GM12878 (cell line): ENCODE data around the gene CAMK2G.

Experiments
- CREM ChIP-seq: IDR thresholded peaks from 2 replicates; pipeline ENCODE4 v1.6.1; 2014; ENCODE audit warnings: antibody characterized with exemption, low read depth
- EGR1 ChIP-seq, 2 experiments: IDR thresholded peaks; 1 replicate in 1 of 2; 2 replicates in 1 of 2; pipeline ENCODE4 v1.6.1; 2011 to 2012; ENCODE audit warnings: low read depth in 2 of 2, low read length in 2 of 2, borderline replicate concordance in 1 of 2, mild to moderate bottlenecking in 1 of 2, moderate library complexity in 1 of 2
- EZH2 ChIP-seq: IDR thresholded peaks from 2 replicates; pipeline ENCODE4 v1.6.1; 2012; ENCODE audit warnings: low read depth, mild to moderate bottlenecking, control low read depth, inconsistent platforms, low read length, borderline replicate concordance; ENCODE audit not compliant: control insufficient read depth
- FOXK2 ChIP-seq: fragments of 450-650 bp; IDR thresholded peaks from 2 replicates; pipeline ENCODE4 v1.6.1; 2017; ENCODE audit warnings: mild to moderate bottlenecking, moderate library complexity
- POLR2AphosphoS5 ChIP-seq: IDR thresholded peaks from 2 replicates; pipeline ENCODE4 v1.6.1; 2011; ENCODE audit warnings: mild to moderate bottlenecking, low read length, inconsistent platforms
- SRF ChIP-seq, 2 experiments: IDR thresholded peaks; 2 replicates each; pipeline ENCODE4 v1.6.1; 2011; ENCODE audit warnings: low read depth in 2 of 2, low read length in 2 of 2, mild to moderate bottlenecking in 1 of 2, moderate library complexity in 1 of 2
- SUZ12 ChIP-seq: fragments of 200-600 bp; sonication (generic); IDR thresholded peaks from one replicate; pipeline ENCODE4 v1.6.1; 2018; ENCODE audit warnings: antibody characterized with exemption, mild to moderate bottlenecking; ENCODE audit not compliant: unreplicated experiment
- ZBED1 ChIP-seq: IDR thresholded peaks from 2 replicates; pipeline ENCODE4 v1.6.1; 2016; ENCODE audit warnings: borderline replicate concordance
- TF ChIP-seq, protein P1 (sequence below): fragments of 450-650 bp; IDR thresholded peaks from 2 replicates; pipeline ENCODE4 v1.6.1; 2017; ENCODE audit warnings: mild to moderate bottlenecking, moderate library complexity
- TF ChIP-seq, protein P2 (sequence below), 3 experiments: IDR thresholded peaks in 2 of 3; conservative IDR thresholded peaks in 1 of 3; 2 replicates each; pipeline ENCODE4 v1.5.1; 2011; ENCODE audit warnings: low read depth in 3 of 3, low read length in 3 of 3, mild to moderate bottlenecking in 3 of 3, control low read depth in 2 of 3, moderate library complexity in 2 of 3, inconsistent platforms in 1 of 3, mixed read lengths in 1 of 3; ENCODE audit not compliant: control insufficient read depth in 2 of 3, insufficient read depth in 1 of 3; ENCODE audit errors: extremely low read depth in 1 of 3
- TF ChIP-seq, protein P3 (sequence below): fragments of 450-650 bp; IDR thresholded peaks from 2 replicates; pipeline ENCODE4 v1.6.1; 2017; ENCODE audit warnings: antibody characterized with exemption, mild to moderate bottlenecking, moderate library complexity

DNA sequence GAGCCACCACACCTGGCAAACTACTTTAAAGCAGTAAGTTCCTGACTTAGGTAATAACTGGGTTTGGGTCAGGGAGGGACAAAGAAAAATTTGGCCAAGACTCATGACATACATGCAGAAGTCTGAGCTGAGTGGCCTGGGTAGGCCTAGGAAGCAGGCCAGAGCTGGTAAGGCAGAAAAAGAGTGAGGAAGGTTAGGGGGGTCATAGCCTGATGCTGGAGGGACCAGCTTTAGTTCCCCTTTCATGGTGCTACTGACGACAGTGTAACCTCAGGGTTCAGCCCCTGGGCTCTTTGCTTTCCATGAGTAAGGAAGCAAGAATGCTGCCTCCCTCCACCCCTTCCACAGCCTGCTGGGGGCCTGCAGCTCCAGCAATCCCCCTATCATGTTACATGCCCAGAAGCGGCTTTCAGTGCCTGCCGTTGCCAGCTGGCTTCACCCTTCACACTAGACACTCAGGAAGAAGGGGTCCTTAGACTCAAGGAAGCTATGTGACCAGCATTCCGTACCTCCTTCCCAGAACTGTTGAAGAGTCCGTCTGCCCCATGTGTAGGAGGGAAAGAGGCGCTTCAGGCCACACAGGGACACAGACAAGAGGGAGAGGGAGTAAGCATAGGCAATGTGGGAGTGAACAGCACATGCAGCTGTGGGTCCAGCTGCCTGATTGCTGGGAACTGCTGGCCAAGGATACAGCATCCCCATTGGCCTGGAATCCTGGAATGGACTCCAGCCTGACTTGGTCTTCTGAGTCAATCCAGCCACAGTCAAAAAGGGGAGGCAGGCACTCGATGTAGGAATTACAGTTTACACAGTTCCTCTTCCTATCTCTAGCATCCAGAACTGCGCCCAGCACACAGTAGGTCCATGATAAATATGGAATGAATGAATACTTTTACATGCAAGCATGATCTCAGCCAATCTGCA, 32.4 kb upstream of the CAMK2G start:
- TF ChIP-seq EGR1 (IDR thresholded peaks at IDR 0.05; ENCODE audit: borderline replicate concordance in 1 of 2, low read depth in 2 of 2, low read length in 2 of 2) (no peak), FOXK2 (no peak), CREM (no peak), SUZ12 (no peak), EZH2 (no peak), SRF (IDR thresholded peaks at IDR 0.05; ENCODE audit: low read depth in 2 of 2, low read length in 2 of 2) (no peak), ZBED1 (no peak), POLR2AphosphoS5 (no peak)
- TF ChIP-seq, protein P1, sequence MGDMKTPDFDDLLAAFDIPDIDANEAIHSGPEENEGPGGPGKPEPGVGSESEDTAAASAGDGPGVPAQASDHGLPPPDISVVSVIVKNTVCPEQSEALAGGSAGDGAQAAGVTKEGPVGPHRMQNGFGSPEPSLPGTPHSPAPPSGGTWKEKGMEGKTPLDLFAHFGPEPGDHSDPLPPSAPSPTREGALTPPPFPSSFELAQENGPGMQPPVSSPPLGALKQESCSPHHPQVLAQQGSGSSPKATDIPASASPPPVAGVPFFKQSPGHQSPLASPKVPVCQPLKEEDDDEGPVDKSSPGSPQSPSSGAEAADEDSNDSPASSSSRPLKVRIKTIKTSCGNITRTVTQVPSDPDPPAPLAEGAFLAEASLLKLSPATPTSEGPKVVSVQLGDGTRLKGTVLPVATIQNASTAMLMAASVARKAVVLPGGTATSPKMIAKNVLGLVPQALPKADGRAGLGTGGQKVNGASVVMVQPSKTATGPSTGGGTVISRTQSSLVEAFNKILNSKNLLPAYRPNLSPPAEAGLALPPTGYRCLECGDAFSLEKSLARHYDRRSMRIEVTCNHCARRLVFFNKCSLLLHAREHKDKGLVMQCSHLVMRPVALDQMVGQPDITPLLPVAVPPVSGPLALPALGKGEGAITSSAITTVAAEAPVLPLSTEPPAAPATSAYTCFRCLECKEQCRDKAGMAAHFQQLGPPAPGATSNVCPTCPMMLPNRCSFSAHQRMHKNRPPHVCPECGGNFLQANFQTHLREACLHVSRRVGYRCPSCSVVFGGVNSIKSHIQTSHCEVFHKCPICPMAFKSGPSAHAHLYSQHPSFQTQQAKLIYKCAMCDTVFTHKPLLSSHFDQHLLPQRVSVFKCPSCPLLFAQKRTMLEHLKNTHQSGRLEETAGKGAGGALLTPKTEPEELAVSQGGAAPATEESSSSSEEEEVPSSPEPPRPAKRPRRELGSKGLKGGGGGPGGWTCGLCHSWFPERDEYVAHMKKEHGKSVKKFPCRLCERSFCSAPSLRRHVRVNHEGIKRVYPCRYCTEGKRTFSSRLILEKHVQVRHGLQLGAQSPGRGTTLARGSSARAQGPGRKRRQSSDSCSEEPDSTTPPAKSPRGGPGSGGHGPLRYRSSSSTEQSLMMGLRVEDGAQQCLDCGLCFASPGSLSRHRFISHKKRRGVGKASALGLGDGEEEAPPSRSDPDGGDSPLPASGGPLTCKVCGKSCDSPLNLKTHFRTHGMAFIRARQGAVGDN: no peak
- TF ChIP-seq, protein P2, sequence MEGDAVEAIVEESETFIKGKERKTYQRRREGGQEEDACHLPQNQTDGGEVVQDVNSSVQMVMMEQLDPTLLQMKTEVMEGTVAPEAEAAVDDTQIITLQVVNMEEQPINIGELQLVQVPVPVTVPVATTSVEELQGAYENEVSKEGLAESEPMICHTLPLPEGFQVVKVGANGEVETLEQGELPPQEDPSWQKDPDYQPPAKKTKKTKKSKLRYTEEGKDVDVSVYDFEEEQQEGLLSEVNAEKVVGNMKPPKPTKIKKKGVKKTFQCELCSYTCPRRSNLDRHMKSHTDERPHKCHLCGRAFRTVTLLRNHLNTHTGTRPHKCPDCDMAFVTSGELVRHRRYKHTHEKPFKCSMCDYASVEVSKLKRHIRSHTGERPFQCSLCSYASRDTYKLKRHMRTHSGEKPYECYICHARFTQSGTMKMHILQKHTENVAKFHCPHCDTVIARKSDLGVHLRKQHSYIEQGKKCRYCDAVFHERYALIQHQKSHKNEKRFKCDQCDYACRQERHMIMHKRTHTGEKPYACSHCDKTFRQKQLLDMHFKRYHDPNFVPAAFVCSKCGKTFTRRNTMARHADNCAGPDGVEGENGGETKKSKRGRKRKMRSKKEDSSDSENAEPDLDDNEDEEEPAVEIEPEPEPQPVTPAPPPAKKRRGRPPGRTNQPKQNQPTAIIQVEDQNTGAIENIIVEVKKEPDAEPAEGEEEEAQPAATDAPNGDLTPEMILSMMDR (IDR thresholded peaks at IDR 0.05 in 2 of 3, conservative IDR thresholded peaks at IDR 0.05 in 1 of 3; ENCODE audit: control insufficient read depth in 2 of 3, extremely low read depth in 1 of 3, insufficient read depth in 1 of 3, low read depth in 3 of 3, low read length in 3 of 3): no peak
- TF ChIP-seq, protein P3, sequence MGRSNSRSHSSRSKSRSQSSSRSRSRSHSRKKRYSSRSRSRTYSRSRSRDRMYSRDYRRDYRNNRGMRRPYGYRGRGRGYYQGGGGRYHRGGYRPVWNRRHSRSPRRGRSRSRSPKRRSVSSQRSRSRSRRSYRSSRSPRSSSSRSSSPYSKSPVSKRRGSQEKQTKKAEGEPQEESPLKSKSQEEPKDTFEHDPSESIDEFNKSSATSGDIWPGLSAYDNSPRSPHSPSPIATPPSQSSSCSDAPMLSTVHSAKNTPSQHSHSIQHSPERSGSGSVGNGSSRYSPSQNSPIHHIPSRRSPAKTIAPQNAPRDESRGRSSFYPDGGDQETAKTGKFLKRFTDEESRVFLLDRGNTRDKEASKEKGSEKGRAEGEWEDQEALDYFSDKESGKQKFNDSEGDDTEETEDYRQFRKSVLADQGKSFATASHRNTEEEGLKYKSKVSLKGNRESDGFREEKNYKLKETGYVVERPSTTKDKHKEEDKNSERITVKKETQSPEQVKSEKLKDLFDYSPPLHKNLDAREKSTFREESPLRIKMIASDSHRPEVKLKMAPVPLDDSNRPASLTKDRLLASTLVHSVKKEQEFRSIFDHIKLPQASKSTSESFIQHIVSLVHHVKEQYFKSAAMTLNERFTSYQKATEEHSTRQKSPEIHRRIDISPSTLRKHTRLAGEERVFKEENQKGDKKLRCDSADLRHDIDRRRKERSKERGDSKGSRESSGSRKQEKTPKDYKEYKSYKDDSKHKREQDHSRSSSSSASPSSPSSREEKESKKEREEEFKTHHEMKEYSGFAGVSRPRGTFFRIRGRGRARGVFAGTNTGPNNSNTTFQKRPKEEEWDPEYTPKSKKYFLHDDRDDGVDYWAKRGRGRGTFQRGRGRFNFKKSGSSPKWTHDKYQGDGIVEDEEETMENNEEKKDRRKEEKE: no peak
